ENCODE measurements around the gene RAD54L.

DNA sequence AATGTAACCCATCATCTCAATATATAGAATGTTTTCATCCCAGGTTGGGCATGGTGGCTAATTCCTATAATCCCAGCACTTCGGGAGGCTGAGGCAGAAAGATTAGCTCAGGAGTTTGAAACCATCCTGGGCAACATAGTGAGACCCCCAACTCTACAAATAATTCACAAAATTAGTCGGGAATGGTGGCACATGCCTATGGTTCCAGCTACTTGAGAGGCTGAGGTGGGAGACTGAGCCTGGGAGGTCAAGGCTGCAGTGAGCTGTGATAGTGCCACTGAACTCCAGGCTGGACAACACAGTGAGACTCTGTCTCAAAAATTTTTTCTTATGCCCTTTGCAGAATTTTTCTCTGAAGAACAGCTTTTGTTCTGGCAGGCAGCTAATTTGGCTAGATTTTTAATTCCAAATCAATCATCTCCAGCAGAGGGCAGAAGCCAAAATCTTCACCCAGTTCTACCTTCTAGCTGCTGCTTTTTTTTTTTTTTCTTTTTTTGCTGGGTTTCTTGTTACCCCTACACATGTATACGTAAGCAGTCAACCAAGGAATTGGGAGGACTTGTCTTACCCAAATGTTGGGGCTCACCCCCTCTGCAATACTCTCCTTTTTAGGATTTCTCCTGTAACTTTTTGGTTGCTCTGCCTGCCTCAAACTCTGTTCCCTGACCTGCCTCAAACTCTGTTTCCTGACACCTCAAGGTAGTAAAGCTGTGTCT, 2.7 kb upstream of the RAD54L start:
- TF ChIP-seq CTCF (conservative IDR thresholded peaks at IDR 0.05; ENCODE audit: low read depth, low read length) (peak; percentile 66), EZH2 (IDR thresholded peaks at IDR 0.05; ENCODE audit: borderline replicate concordance, low read depth, low read length, poor library complexity, severe bottlenecking) (no peak)

Data from A673 (cell line).